C1 segment of cervical spinal cord (tissue), 14 donors: ENCODE data around the gene APOL5.
"Not testable (repeated sequence)": the region's sequence is repeated elsewhere in the genome, so short reads cannot be mapped to it uniquely, and the experiment has no call there.

Experiments used
- DNase-seq, 14 donors: peaks; one replicate each; lab custom pipeline; 2025; lab: John Stamatoyannopoulos, UW

APOL5 gene

DNA sequence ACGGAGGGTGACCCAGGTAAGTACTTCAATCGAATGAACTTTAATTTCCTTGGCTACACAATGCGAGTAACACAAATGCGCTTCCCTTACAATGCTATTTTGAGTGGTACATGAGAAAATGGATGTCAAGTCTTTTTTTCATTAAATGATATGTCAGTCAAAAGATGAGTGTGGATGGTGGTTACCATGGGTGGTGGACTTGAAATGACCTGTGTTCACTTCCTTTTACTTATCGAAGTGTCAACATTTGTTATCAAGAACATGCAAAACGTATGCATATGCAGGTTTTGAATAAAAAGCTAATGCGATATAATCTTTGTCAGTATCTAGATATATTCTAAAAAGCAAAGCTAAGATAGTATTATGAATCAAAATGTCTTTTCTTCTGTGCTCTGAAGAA lies 8.8 kb upstream of the APOL5 start:
- no peak for DNase-seq

DNA sequence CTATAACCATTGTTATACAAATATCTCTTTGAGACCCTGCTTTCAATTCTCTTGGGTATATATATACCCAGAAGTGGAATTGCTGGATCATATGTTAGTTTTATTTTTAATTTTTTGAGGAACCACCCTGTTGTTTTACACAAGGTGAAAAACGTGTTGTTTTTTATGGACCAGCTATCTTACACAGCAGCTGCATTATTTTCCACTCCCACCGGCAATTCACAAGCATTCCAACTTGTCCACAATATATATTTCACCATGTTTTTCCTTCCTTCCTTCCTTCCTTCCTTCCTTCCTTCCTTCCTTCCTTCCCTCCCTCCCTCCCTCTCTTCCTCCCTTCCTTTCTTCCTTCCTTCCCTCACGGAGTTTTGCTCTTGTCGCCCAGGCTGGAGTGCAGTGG lies 6.3 kb upstream of the APOL5 start:
- no peak for DNase-seq

DNA sequence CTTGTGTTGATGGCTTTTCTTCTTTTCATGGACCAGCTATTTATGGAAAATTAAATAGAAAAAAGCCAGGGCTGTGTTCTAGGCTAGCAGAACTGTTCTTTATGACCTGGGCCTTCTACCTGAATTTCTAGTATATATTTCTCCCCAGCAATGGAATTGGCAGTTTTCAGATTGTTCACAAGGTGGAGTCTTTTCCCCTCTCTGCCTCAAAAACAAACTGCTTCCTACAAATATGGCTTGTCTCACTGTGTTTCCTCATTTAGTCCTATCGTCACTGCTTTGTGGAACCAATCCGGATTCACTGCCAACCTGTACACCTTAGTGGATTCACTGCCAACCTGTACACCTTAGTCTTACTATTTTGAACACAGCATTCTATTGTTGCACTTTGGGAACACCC lies 5.0 kb upstream of the APOL5 start:
- DNase-seq, result no peak

DNA sequence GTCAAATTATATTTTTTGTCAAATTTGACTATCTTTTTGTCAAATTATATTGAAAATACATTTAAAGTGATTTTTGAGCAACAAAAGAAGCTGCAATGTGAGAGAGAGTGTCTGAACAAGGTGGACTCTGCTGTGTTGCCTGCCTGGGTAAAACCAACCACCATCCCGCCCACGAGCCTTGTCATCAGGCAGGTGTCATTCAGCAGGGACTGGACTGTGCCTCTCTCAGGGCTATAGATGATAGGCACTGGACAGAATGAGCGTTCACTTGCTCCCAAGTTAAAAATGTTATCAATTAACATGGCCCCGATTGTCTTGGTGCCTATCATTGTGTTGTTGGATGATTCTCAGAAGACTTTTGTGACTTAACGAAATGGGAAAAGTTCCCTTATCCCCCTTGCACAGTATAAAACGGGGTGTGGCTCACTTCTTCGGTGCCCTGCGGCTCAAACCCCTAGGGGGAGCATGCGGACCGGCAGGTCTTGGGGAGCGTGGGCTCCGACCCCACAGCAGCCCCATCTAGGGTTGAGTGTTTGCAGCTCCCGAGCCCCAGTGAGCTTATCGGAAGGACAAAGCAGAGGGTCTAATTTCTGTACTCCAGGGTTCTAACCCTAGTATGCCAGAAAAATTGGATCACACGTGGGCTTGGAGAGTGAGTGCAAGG lies 1.7 kb downstream of the APOL5 start:
- no peak for DNase-seq

DNA sequence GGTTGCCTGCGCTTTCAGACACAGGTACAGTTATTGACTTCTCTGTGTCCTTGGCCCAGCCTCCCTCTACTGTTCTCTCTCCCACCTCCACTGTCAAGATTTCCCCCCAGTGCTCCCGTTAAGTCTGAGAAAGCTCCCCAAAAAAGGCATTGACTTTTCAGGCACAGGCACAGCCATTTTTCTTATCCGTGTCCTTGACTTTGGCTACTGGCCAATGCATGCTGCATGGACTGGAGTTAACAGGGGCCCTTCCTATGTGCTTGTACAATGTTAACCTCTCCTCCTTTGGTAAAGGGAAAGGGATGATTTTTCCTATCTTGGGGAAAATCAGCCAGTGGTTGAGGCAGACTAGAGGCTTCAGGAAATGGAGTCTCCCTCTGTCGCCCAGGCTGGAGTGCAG lies 4.3 kb downstream of the APOL5 start:
- DNase-seq, result no peak

DNA sequence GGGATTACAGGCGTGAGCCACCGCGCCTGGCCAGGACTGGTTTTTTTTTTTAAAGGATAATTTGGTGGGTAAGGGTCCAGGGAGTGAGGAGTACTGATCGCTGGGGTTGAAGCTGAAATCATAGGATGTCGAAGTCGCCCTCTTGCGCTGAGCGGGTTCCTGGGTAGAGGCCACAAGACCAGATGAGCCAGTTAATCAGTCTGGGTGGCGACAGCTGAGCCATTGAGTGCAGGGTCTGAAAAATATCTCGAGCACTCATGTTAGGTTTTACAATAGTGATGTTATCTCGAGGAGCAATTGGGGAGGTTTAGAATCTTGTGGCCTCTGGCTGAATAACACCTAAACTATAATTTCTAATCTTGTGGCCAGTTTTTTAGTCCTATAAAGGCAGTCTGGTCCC lies 7.8 kb downstream of the APOL5 start:
- DNase-seq, result no peak

DNA sequence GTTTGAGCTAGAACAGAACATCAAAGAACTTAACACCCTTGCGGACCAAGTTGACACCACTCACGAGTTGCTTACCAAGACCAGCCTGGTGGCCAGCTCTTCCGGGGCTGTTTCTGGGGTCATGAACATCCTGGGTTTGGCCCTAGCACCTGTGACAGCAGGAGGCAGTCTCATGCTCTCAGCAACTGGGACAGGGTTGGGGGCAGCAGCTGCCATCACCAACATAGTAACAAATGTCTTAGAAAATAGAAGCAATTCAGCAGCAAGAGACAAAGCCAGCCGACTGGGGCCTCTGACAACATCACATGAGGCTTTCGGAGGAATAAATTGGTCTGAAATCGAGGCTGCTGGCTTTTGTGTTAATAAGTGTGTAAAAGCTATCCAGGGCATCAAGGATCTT lies 8.7 kb downstream of the APOL5 start:
- DNase-seq, result no peak

DNA sequence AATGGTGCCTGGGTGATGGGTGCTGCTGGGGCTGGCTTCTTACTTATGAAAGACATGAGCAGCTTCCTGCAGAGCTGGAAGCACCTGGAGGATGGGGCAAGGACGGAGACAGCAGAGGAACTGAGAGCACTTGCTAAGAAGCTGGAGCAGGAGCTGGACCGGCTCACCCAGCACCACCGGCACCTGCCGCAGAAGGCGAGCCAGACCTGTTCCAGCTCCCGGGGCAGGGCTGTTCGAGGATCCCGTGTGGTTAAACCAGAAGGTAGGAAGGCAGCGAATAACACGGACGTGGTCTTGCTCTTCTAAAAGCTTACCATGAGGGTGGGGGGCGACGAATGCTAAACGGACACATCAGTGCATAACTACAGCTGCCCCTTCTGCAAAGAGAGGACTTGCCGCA lies 9.3 kb downstream of the APOL5 start:
- no peak for DNase-seq

DNA sequence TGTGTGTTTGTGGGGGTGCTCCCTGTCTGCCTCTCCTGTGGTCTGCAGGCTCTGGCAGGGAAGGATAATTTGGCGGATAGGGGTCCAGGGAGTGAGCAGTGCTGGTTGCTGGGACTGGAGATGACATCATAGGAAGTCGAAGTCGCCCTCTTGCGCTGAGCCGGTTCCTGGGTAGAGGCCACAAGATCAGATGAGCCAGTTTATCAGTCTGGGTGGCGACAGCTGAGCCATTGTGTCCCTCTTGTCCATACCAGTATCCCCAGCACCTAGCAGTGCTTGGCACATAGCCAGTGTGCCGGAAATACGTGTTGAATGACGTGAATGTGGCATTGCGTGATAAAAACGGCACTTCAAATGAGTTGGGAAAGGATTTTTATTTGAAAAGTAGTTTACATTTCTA lies 9.8 kb downstream of the APOL5 start:
- DNase-seq, result peak in 1 of 14 donors; percentile 14

DNA sequence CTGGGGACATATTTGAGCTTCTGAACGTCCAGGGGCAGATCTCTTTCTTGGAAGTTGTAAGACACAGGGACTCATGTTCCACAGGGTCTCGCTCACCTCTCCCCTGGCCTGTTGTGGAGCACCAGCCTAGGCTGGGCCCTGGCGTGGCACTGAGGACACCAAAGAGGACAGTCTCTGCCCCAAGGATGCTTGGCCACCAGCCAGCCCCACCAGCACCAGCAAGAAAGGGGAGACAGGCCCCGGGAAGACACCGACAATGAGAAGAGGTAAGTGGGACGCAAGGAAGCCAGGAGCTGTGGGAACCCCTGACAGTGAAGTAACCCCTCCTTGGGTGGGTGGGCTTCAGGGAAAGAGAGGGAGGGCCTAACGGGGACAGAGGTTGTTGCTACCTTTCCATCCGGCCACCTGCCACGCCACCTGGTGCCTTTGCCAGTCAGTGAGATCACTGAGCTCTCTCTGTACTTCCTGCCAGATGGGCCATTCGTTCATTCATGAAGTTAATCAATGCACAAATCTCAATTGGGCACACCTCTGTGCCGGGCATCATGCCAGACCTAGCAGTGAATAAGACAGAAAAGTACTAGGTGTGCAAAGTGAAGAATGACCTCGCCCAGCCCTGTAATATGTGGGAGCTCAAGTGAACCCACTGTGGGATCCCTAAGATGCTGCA lies 11.1 kb downstream of the APOL5 start:
- no peak for DNase-seq

DNA sequence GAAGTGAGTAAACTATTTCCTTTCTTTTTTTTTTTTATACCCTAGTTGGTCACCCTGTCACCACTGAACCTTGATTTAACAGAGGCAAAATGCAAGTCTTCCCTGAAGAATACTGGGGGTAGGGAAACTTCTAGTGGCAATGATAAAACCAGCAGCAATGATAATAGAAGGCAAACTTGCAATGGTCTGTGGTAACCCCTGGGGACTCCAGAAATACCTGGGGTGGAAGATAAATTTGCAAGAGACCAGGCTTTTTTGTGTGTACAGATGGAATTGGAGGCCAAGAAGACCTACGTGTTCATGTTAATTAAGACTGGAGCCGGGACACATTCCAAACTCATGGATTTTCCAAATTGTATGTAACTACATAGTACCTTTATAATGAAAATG lies 11.6 kb downstream of the APOL5 start:
- DNase-seq, result no peak

DNA sequence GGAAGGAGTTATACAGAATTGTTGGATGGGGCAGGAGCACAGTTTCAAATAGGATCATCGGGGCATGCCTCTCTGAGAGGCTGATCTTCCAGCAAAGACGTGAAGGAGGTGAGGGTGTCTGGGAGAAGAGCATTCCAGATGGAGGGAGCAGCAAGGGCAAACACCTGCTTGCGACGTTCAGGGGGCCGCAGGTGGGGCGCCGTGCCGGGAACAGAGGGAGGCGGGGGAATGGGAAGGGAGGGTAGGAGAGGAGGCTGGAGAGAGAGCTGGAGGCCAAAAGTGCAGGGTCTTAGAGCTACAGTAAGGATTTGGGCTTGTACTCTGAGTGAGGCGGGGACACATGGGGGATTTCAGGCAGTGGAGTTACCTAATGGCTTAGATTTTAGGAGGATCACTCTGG lies 13.6 kb downstream of the APOL5 start:
- no peak for DNase-seq

DNA sequence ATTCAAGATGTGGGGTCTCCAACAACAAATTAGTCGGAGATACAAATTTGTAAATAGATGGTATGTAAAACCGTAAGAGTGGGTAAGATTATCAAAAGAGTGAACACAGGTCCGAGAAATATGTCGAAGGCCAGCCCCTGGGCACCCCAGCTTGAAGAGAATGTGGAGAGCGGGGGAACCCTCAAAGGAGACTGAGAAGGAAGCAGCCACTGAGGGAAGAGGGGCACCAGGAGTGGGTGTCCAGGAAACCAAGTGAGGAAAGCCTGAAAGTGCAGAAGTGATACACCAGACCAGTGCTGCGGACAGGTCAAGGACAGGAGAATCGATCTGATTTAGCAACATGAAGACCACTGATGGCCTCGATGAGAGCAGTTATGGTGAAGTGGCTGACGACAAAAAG lies 14.4 kb downstream of the APOL5 start:
- DNase-seq, result no peak

DNA sequence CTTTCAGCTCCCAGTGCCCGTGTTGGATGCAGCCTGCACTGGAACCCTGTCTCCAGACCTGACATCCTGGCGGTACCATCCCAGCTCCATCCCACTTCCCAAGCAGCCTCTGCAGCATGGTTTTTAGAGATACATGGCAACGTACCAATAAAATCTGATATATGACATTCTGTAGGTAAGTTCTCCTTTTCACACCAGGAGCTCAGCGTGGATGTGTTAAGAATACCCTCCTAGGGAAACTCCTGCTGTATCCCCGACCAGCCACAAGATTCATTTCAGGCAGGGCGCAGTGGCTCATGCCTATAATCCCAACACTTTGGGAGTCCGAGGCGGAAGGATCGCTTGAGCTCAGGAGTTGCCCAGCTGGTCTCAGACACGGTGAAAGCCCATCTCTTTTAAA lies 15.4 kb downstream of the APOL5 start:
- no peak for DNase-seq

DNA sequence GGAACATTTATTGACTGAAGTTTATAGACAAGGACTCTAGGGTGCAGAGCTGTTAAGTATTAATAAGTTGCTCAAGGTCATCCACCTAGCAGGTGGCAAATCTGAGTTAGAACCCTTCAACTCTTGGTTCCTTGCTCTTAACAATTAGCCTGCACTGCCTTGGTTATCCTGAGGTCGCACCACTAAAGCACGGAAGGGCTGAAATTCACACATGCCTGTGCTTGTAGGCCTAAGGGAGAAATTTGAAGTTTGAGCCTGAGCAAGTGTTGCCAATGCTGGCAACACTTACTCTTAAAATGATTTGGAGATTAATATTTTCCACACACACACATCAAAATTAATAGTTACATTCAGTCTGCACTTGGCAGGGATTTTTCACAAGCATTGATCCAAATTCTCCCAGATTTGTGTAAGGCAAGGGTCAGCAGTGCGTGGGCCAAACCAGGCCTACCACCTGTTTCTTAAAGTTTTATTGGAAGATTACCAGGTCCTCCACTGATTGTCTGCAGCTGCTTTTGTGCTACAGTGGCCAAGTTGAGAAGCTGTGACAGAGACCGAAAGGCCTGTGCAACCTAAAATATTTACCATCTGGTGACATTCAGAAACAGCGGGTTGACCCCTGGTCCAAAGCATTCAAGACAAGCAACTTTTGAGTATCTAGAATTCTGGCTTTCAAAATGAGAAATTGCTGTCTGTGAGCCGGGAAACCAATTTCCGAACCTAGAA lies 16.3 kb downstream of the APOL5 start:
- no peak for DNase-seq

DNA sequence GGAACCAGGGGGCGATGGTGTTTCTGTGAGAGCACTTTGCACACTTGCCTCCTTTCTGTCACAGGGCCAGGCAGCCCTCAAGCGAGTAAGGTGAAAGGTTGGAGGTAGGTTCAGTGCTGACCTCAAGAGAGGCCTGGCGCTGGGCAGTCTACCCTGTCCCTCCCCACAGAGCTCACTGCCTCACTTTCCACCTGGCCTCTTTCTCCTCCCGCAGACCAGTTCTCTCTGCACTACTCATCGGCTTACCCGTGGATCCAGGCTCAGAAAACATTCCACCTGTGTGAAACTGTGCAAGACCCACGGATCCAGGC lies 16.8 kb downstream of the APOL5 start:
- no peak for DNase-seq

DNA sequence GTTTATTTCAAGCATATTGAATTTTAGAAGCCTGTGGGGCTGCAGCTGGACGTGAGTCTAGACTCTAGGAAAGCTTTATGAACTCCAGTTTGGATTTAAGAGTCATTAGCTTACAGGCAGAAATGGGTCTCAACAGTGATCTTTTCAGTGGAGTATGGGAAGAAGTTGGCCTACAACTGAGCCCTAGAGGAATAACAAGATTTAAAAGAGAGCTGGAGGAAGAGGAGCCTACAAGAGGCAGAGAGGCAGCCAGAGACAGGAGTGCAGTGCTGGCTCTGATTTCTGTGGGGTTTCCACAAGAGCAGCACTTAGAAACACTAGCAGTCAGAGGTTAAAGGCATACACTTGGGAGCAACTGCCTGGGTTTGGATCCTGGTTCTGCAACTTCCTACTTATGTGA lies 17.9 kb downstream of the APOL5 start:
- no peak for DNase-seq

DNA sequence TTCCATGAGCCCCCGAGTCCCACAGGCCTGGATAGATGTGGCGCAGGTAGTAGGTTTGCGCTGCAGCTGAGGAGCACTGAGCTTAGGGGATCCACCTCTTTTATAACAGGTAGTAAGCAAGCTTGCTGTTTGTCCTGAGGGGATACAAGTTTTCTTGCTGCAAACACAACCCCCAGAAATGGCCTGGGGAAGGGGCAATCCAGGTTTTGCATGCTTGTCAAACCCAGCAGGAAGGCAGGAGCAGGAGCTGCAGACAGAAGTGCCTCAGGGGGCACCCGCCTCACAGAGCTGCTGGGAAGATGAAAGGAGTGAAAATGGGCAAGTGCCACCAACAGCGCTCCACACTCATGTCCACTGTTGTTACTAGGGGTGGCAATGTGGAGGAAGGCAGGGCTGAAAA lies 18.5 kb downstream of the APOL5 start:
- DNase-seq, result no peak

DNA sequence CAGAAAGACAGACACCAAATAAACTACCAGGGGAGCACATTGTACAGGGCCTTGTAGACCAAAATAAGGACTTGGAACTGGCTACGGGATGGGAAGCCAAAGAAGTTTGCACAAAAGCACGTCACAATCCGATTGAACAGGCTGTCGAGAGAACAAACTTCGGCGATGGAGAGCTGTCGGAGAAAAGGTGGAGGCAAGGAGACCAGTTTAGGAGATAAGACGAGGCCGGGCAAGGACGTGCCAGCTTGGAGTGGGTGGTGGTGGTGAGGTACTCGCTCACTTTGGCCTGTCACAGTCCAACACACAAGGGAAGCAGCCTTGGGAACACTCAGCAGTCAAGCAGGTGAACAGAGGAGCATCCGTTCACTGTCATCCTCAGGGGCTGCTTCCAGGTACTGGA lies 19.0 kb downstream of the APOL5 start:
- DNase-seq, result no peak

DNA sequence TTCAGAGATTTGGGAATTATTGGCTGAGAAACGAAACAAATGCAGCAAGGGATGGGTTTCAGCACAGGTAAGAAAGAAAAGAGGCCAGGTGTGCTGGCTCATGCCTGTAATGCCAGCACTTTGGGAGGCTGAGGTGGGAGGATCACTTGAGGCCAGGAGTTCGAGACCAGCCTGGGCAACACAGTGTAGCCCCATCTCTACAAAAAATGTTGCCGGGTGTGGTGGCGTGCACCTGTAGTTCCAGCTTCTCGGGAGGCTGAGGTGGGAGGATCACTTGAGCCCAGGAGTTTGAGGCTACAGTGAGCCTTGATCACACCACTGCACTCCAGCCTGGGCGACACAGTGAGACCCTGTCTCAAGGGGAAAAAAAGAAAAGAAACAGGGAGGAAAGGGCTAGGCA lies 20.2 kb downstream of the APOL5 start:
- DNase-seq, result not testable (repeated sequence)

DNA sequence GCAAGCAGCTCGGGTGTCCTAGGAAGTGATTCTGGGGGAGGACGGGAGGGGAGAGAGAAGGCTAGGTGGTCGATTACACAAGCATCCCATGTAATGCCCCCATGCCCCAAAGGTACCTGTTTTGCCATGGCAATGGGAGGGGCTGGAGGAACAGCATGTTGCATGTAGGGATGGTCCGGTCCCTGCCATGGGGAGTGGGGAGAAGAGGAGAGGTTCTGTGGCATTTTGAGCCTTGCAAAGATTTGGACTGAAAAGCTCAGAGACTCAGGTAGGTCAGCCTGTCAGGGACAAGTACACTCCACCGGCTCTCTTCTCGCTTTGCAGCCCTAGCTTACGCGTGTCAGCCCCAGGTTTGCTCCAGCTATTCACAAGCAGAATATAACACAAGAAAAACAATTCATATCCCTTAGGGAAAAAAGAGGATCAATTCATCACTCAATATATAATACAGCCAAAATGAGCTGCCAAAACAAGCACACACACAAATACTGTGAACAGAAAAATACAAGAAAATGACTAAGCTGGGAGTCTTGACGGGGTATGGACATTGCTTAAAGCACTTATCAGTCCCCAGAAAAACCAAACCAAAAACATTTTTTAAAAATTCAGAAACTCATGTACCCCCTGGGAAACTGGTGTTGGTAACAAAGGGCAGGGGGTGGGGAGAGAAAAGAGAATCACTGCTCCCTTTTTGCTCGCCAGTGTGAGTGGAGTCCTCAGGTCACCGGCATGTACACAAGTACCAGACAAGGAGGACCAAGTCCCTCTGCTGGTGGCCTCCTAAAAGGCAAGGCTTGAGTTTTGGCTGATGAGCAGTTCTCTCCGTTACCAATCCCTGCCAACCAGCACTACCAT lies 21.6 kb downstream of the APOL5 start:
- no peak for DNase-seq

DNA sequence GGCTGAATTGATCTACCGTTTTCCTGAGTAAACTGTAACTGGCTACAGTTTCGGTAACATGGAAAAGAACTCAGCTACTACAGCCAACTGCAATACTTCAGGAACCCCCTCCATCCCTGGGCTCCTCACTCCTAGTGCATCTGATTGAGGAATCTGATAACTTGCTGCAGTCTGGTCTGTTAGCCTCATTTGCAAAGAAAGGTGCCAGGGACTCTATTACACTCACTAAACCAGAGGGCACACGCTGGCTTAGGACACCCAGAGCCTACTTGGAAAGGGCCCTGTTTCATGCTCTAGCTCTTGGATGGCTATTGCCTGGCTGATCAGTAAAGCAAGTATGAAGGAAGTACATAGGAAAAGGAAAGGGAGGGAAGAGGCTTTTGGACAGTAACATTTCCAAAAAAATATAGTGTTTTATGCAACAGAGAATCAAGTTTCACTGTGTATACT lies 22.3 kb downstream of the APOL5 start:
- DNase-seq, result no peak
